OCI-LY7 (cell line): ENCODE results near the gene ANO2.

Experiments
- EZH2phosphoT487 ChIP-seq: fragments of 200-600 bp; sonication (generic); IDR thresholded peaks from 2 replicates; pipeline ENCODE4 v1.6.1; 2018; ENCODE audit warnings: low read depth, borderline replicate concordance, mild to moderate bottlenecking, mixed run types, antibody characterized with exemption, low read length, moderate library complexity, mixed read lengths
- TF ChIP-seq, protein P1 (sequence below): fragments of 200-600 bp; sonication (generic); conservative IDR thresholded peaks from 2 replicates; pipeline ENCODE4 v1.5.1; 2014; ENCODE audit warnings: mild to moderate bottlenecking, antibody characterized with exemption, low read length, moderate library complexity, mixed read lengths

GRCh38 chr12:5522432-5523335 lies 422.4 kb downstream of the ANO2 start:
- TF ChIP-seq, protein P1, sequence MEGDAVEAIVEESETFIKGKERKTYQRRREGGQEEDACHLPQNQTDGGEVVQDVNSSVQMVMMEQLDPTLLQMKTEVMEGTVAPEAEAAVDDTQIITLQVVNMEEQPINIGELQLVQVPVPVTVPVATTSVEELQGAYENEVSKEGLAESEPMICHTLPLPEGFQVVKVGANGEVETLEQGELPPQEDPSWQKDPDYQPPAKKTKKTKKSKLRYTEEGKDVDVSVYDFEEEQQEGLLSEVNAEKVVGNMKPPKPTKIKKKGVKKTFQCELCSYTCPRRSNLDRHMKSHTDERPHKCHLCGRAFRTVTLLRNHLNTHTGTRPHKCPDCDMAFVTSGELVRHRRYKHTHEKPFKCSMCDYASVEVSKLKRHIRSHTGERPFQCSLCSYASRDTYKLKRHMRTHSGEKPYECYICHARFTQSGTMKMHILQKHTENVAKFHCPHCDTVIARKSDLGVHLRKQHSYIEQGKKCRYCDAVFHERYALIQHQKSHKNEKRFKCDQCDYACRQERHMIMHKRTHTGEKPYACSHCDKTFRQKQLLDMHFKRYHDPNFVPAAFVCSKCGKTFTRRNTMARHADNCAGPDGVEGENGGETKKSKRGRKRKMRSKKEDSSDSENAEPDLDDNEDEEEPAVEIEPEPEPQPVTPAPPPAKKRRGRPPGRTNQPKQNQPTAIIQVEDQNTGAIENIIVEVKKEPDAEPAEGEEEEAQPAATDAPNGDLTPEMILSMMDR: no peak
- no peak for TF ChIP-seq EZH2phosphoT487
